H1 (cell line): ENCODE measurements around the gene DIP2C. TPM values are rescaled to one million over a fixed set of nuclear protein-coding genes. Genes with fewer than 3 reads are reported as not detected.

ENCODE experiments used
- ASH2L ChIP-seq: fragments of 200-600, 300-600 bp; sonication (generic); IDR thresholded peaks from one replicate; pipeline ENCODE4 v1.7.1; 2017; ENCODE audit warnings: low read length
- CBX5 ChIP-seq: fragments of 300-800, 300-1000 bp; sonication (generic); IDR thresholded peaks from 2 replicates; pipeline ENCODE4 v1.7.1; 2016; ENCODE audit warnings: antibody characterized with exemption, low read length, low read depth
- CHD1 ChIP-seq: IDR thresholded peaks from 2 replicates; pipeline ENCODE4 v1.6.1; 2012; ENCODE audit warnings: low read depth, low read length, improper control_type of control experiment
- CHD7 ChIP-seq: fragments of 300-600 bp; sonication (generic); IDR thresholded peaks from 2 replicates; pipeline ENCODE4 v1.7.1; 2012; ENCODE audit warnings: low read length, moderate library complexity, mild to moderate bottlenecking, inconsistent platforms; ENCODE audit not compliant: insufficient replicate concordance
- E2F6 ChIP-seq: IDR thresholded peaks from 2 replicates; pipeline ENCODE4 v1.6.1; 2012; ENCODE audit warnings: inconsistent platforms
- EP300 ChIP-seq, 2 experiments: IDR thresholded peaks; 1 replicate in 1 of 2; 2 replicates in 1 of 2; pipeline ENCODE4 v1.6.1; 2011 to 2012; ENCODE audit warnings: low read depth in 2 of 2, low read length in 2 of 2, mild to moderate bottlenecking in 2 of 2, borderline replicate concordance in 1 of 2, inconsistent platforms in 1 of 2, moderate library complexity in 1 of 2
- RBBP5 ChIP-seq: IDR thresholded peaks from 2 replicates; pipeline ENCODE4 v1.7.1; 2012; ENCODE audit warnings: low read depth, mild to moderate bottlenecking, inconsistent platforms, low read length, moderate library complexity, borderline replicate concordance
- SP1 ChIP-seq: IDR thresholded peaks from 2 replicates; pipeline ENCODE4 v1.6.1; 2011; ENCODE audit warnings: low read depth, low read length
- polyA plus RNA-seq, 7 experiments: library from polyadenylated mRNA; depleted of rRNA in 3 of 7; stranded (reverse) in 5 of 7; unstranded in 2 of 7; fragments of >200 nt in 5 of 7; fragments of 200-250 nt in 2 of 7; gene quantifications; 1 replicate in 5 of 7; 2 replicates in 1 of 7; 4 replicates in 1 of 7; pipeline versions ENCODE4 v1.2.1 to v1.2.3, GENCODE V29; 2011 to 2013; ENCODE audit warnings: missing spikeins in 2 of 7, mixed read lengths in 2 of 7
- total RNA-seq: library from RNA; stranded (reverse); fragmentation: NEBNext Ultra II Directional; extraction: Animal tissue kit (Norgen Biotek cat#: 25700); gene quantifications from 2 replicates; pipeline ENCODE4 v1.2.1, GENCODE V29; 2021

DIP2C gene
- total and polyA plus RNA-seq, 2 of the 8 experiments (the other 6 are each of a cell fraction or from before 2014, with no cell fraction given), result 3.8 to 9.3 TPM

GRCh38 chr10:528173-529165, 161.0 kb downstream of the DIP2C start (continued):
- no peak for TF ChIP-seq CBX5
- no peak for TF ChIP-seq CHD1
- no peak for TF ChIP-seq EP300 (IDR thresholded peaks at IDR 0.05; ENCODE audit: borderline replicate concordance in 1 of 2, low read depth in 2 of 2, low read length in 2 of 2)
- no peak for TF ChIP-seq E2F6
- no peak for TF ChIP-seq SP1
- TF ChIP-seq ASH2L, result no peak
- TF ChIP-seq RBBP5, result no peak
- no peak for TF ChIP-seq CHD7
